GM18868 (cell line): ENCODE results near the gene ATXN10.
"Not testable (repeated sequence)": the region's sequence is repeated elsewhere in the genome, so short reads cannot be mapped to it uniquely, and the experiment has no call there.

Source experiments
- ATAC-seq: cut with Tn5 transposase; IDR thresholded peaks from one replicate; pipeline ENCODE4 v1.9.1; 2021; ENCODE audit warnings: mild to moderate bottlenecking, moderate library complexity; ENCODE audit not compliant: unreplicated experiment

The ATXN10 gene

DNA sequence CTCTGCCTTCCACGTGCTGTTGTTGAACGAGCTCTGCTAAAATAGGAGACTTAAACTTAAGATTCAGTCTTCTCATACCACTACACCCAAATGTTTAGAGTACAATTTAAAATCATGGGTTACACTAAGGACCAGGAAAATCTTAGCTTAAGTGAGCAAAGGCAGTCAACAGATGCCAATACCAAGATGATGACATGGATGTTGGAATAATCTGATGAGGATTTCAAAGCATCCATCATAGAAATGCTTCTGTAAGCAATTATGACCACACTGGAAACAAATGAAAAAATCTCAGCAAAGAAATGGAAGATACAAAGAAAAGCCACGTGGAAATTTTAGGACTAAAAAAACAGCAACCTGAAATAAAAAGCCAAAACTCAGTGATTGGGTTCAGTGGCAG lies 109.8 kb downstream of the ATXN10 start:
- no peak for ATAC-seq

DNA sequence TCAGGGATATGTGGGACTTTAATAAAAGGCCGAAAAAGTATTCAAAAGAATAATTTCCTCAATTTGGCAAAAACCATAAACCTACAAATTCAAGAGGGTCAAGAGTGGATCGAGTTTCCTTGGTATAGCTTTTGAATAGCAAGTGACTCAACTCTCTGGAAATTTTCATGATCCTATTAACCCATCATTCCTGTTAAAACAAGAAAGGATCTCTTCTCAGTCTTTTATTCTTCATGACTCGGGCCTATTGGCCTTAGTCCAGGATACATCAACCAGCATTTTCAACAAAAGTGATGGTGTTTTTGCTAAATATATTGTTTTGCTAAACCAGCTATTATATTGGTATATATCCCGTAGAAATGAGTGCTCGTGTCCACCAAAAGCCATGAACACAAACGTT lies 110.3 kb downstream of the ATXN10 start:
- ATAC-seq, result no peak

DNA sequence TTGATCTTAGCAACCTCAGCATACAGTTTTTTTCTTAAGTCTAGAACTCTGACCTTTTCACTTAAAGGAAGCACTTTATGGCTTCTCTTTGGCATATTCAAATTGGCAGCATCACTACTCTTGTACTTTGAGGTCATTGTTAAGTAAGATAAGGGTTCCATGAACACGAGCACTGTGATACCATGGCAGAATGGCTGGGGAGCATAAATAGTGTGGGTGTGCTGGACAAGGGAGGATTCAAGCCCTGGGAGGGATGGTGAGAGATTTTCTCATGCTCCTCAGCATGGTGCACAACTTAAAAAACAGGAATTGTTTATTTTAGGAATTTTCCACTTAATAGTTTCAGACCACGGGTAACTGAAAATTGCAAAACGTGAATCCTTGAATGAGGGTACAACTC lies 111.4 kb downstream of the ATXN10 start:
- no peak for ATAC-seq

DNA sequence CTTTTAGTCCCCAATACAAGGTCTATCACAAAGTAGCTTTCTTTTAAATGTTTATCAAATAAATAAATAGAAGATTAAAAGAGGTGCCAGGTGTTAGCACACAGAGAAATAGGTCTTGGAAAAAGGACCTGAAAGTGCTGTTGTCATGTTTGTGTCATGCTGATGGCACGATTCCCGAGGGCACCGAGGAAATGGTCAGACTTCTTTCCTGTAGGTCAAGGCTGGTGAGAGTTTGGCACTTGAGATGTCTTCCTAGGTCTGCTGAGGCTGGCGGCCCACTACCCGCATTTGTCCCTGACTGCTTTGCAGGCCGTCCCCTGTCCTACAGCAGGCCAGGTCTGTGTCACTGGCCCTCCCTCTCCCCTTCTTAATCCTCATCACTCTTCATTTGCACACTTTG lies 112.1 kb downstream of the ATXN10 start:
- ATAC-seq, result no peak

DNA sequence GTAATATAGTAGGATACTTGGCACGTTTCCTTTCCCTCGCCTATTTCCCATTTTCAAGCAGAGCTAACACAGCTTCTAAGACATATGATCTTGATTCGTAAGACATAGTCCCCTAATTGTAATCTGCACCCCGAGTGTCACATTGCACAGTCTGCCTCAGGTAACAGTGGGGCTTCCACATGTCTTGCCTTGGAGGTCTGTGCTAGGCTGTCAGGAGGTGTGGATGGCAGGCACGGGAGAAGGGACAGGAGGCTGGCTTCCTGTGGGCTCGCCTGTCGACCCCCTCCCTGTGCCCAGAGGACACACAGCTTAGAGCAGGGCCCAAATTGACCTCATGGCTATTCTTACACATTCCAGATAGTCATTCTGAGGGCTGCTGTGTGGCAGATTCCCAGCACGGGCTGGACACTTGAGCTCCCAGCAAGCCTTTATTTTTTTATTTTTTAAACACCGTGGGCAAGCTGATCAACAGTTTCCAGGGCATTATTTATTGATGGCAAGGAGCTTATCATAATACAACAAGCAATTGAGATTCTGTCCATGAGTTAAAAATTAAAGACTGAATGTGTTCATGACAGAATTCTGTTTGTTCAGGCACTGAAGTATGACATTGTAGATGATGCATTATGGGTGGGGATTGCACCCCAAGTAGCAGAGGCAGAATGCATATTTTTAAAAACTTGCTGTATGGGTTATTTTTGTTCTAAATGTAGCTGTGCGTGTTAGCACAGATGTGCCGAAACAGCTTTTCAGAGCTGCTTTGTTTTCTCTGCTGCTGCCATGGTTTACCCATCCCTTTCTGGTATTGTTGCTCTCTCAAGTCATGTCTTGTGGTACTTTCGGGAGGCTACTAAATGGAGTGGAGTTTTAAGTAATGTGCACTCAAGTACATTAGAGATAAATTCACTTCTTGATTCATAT lies 113.0 kb downstream of the ATXN10 start:
- peak; percentile 67 for ATAC-seq

DNA sequence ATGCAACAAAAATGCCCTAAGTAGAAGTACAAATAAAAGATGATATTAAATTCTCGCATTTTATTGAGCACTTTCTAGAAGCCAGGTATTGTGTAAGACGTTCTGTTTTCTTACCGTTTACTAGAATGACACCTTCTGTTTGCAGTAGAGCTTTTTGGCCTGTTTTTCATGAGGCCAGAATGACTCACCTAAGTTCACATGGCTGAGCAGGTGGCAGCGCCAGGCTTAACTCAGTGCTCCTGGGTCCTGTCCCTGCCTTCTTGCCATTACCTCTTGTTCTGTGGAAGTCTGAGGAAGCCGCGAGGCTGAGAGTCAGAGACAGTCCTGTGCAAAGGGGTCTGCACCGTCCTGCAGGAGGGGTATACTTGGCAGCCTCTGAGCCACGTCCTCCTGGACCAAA lies 113.8 kb downstream of the ATXN10 start:
- ATAC-seq, result no peak

DNA sequence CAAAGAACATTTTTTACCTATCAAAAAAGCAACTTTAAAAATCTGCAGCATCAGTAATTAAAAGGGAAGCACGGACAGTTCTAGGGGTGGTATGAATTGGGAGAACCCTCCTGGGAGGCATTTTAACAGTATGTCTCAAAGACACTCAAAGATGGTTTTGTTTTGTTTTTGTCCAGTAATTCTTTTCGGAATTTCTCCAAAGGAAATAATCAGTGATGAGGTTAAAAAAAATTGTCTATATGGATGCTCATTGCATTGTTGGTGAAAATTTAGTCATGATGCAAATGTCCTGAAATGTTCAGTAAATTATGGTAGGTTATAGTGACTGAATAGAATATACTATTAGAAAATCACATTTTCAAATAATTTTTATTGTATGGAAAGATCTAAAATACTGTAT lies 115.1 kb downstream of the ATXN10 start:
- ATAC-seq, result no peak

DNA sequence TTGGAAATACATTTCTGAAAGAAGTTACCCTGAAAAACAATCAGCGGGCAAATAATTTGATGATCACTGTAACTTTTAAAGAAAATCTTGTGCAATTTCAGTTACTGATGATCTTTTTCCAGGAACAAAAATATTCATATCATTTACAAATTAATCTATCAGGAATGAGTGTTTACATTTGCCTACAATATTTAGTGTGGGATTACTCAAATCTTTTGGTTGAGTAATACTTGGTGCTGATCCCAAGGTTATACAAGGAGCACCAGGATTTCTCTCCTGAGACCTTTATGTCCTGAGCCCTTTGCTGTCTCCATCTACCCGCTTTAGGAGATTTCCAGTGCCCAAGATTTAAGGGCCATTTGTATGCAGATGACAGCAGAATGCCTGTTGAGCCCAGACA lies 116.1 kb downstream of the ATXN10 start:
- no peak for ATAC-seq

DNA sequence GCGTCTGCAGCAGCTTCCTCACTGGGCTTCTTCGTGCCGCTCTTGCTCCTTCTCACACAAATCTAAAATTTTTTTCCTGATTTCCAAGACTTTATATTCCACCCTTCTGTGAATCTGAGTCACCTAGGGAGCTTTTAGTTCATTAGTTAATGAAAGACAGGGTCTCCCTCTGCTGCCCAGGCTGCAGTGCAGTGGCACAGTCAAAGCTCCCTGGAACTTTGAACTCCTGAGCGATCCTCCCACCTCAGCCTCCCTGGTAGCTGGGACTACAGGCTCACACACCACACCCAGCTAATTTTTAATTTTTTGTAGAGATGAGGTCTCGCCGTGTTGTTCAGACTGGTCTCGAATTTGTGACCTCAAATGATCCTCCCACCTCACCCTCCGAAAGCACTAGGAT lies 116.9 kb downstream of the ATXN10 start:
- no peak for ATAC-seq

DNA sequence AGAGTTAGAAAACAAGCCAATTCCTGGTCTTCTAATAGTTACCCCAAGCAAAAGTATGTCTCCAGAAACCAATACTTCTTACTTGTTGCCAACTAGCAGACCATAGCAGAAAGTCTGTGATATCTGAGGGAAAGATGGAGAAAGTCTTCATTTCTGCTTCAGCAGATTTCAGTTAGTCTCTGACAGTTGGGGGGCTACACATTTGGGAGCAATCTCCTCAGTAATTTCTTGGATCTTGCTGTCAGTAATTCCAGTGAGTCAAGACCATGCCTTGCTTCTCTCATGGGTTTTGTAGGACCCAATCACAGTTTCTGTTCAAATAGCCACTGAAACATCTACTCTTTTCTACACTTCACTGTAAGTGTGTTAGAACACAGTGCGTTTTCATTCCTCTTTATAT lies 118.8 kb downstream of the ATXN10 start:
- ATAC-seq, result no peak

DNA sequence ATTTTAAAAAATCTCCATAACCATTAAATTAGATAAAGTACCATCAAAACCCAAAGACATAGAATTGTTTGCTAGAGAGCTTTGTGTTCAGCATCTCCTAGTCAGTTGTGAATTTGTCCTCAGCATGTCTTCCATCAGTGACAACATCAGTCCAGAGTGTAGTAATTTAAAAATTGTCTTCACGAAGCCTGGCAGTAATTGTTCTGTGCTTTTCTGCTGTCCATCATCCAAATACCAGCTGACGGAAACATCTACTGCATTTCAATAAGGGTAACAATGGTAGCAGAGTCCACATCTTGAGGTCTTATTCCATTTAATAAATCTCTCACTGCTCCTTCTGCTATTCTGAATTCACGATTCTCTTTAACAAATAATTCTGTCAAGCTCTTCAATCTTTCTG lies 121.5 kb downstream of the ATXN10 start:
- no peak for ATAC-seq

DNA sequence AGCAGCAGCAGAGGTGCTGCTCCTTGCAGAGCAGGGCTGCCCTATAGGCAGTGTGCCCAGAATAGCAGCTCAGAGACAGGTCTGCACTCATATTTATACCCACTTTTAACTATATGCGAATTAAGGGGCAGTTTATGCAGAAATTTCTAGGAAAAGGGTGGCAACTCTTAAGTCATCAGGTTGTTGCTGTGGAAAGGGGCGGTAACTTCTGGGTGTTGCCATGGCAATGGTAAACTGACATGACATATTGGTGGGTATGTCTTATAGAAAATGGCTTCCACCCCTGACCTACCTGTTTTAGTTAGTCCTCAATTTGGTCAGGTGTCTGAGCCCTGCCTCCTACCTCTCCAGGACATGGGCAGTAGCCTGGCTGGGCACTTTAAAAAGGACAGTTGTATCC lies 122.3 kb downstream of the ATXN10 start:
- no peak for ATAC-seq

DNA sequence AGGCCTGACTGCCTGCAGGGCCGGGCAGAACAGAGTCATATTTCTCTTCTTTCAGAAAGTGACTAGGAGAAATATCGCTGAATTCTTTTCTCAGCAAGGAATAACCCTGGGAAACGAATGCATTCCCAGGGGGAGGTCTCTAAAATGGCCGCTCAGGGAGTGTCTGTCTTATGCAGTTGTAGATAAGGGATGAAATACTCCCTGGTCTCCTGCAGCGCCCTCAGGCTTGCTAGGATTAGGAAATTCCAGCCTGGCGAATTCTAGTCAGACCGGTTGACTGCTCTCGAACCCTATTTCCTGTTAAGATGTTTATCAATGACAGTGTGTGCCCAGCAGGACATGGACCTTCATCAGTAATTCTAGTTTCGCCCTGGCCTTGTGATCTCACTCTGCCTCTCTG lies 124.4 kb downstream of the ATXN10 start:
- not testable (repeated sequence) for ATAC-seq

DNA sequence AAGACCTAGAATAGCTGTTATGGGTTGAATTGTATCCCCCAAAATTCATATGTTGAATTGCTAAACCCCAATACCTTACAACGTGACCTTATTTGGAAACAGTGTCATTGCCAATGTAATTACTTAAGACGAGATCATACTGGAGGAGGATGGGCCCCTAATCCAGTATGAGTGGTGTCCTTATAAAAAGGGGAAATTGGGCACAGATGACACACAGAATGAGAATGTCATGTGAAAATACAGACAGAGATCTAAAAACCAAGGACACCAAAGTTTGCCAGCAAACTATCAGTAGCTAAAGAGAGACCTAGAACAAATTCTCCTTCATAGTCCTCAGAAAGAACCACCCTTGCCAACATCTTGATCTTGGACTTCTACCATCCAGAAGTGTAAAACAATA lies 127.7 kb downstream of the ATXN10 start:
- no peak for ATAC-seq

DNA sequence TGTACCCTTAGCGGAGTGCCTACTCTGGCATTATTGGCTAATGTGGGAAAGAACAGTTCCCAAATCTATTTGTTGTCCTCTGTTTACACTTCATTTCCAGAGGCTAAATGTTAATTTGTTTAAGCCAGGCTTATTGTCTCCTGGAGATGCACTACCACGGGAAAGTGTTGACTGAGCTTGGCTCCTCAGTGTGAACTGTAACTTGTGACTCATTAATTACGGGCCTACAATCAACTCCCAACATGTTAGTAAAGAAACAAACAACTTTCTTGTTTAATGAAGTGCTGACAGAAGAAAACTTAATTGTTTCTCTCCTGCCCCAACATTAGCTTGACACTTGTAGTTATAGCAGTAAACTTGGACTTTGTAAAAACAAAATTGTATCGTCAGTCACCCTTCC lies 130.4 kb downstream of the ATXN10 start:
- no peak for ATAC-seq

DNA sequence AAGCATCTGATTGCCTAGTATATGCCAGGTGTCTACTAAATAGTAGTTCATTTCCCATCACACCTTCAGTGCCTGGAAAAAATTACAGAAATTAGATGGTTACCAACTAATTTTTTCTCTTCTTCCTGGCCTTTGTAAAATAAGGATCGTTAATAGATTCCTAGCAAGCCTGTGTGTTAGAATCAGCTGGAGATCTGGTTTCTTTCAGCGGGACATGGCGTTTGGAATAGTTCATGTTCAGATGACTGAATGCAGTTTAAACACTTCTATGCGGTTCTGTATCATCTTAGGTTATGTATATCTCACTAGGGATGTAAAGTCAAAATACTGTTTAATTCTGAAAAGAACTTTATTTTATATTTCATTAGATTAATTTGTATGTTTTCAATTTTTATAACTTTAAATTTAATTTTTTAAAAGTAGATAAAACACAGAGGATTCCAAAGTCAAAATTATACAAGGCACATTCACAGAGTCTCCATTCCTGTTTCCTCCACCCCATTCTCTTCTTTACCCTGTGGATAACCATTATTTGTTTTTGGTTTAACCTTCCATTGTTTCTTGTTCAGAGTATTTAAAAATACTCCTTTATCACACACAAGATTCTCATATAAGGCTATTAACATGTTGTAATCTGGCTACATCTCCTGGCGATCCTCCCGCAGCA lies 132.8 kb downstream of the ATXN10 start:
- no peak for ATAC-seq

DNA sequence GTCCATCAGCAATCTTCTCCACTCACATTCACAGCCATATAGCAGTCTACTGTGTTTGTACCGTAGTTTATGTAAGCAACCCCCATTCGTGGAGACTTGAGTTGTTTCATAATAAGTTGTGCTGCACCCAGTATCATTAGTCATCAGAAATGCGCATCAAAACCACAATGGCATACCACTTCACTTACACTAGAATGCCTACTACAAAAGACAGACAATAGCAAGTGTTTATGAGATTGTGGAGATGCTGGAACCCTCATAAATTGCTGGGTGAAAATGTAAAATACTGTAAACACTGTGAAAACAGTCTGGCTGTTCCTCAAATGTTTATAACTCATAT lies 133.3 kb downstream of the ATXN10 start:
- no peak for ATAC-seq

DNA sequence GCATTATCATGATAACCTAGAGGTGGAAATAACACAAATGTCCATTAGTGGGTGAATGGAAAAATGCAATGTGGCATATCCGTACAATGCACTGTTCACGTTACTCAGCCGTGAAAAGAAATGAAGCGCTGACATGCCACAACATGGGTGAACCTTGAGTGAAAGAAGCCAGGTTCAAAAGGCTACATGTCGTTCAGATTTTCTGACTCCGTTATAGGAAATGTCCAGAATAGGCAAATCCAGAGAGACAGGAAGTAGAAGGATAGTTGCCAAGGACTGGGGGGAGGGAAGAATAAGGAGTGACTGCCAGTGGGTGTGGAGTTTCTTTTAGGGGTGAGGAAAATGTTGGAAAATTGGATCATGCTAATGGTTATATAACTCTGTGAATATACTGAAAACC lies 133.8 kb downstream of the ATXN10 start:
- ATAC-seq, result no peak

DNA sequence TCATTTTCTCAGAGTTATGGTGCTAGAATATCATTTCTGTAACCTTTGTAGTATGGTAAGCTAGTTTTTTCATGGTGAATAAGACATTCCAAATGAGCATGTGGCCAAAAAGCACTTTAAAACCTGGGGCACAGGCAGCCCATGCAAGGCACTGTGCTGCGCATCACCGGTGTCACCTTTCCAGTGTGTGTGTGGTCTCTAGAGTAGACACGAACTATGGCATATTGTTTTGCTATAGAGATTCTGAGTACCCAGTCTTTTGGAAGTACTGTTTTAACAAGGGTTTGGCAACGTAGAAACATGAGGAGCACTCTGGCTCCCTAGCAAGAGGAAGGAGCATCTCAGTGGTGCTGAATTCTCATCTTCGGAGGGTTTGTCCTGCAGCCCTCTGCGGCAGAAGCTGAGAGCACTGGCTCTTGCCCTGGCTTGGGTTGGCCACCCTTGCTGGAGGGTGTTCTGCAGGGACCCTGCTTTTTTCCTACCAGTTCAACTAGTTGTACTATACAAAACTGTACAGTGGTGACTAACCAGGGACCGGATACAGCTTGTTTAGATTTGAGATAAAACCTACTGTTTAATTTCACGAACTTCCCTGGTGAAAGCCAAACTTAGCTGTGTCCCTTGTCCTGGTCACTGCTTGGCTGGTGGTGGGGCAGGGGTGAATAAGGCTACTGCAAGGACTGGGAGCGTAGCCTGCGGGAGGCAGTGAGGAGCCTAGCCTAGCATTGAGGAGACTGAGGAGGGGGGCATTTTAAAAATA lies 135.7 kb downstream of the ATXN10 start:
- ATAC-seq, result no peak

DNA sequence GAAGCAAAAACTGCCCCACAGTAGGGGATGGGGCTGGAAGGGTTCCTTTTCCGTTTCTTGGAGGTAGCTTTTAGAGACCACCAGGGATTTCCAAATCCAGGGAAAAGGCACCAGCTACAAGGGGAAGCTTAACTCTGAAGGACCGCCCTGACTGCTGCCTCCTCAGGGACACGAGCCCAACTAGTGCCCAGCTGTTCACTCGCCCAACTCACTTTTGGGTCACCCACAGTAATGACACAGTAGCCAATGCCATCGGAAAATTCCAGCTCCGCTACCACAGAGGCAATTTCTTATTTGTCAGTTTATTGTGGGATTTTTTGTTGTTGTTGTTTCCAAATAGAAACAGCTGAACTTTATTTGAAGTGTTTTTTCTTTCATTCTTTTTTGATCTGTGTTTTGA lies 141.3 kb downstream of the ATXN10 start:
- no peak for ATAC-seq

DNA sequence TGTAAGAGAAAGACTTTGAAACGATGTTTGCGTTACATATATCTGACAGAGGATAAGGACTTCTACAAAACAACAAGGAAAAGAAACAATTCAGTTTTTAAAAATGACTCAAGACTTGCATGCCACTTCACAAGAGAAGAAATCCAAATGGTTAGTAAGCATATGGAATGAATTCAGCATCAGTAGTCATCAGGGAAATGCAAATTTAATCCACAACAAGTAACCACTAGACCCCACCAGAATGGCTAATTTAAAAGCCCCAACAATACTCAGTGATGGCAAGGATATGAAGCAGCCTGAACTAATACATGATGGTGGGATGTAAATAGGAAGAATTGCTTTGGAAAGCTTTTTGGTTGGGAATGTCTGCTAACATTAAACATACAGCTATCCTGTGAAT lies 142.6 kb downstream of the ATXN10 start:
- no peak for ATAC-seq

DNA sequence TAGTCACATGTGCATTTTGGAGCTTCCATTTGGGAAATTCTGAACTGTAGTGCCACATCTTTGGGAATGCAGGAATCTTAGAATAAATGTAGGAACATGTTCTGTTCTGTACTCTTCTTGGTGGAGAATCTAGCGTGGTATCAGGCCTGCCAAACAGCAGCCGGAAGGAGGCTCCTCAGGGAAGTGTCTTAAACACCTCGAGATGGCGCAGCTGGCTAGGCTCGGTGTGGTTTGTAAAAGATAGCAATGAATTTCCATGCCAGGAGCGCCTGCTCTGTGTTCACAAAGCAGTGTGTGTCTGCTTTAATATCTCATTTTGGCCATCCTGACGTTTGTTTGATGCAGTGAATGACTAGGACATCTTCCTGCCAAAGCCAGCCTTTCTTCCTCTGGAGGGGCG lies 145.1 kb downstream of the ATXN10 start:
- ATAC-seq, result no peak
